ENCODE results near the gene ROPN1.

GRCh38 chr3:123934250-123934649, 57.7 kb downstream of the ROPN1 start:
- TF ChIP-seq EZH2 (IDR thresholded peaks at IDR 0.05; ENCODE audit: insufficient read depth, poor library complexity, severe bottlenecking), result no peak
- no peak for TF ChIP-seq EZH2phosphoT487 (IDR thresholded peaks at IDR 0.05; ENCODE audit: insufficient read depth, low read depth)

All from GM23248 (cell line).